SK-N-SH (cell line): ENCODE measurements around the gene DHX16. TPM values are rescaled to one million over a fixed set of nuclear protein-coding genes. Genes with fewer than 3 reads are reported as not detected.

Experiments
- CHD2 ChIP-seq: fragments of 150-350 bp; IDR thresholded peaks from 2 replicates; pipeline ENCODE4 v1.6.1; 2018; ENCODE audit warnings: low read length; ENCODE audit not compliant: partially characterized antibody
- EZH2phosphoT487 ChIP-seq: fragments of 200-600 bp; sonication (generic); IDR thresholded peaks from 2 replicates; pipeline ENCODE4 v1.6.1; 2017; ENCODE audit warnings: low read depth, mixed run types, mild to moderate bottlenecking, antibody characterized with exemption, moderate library complexity, borderline replicate concordance
- FOSL2 ChIP-seq: IDR thresholded peaks from 2 replicates; pipeline ENCODE4 v1.4.0; 2012; ENCODE audit warnings: low read depth, mild to moderate bottlenecking, moderate library complexity, borderline replicate concordance
- FOXJ3 ChIP-seq: sonication (generic); formaldehyde crosslinking; IDR thresholded peaks from 2 replicates; pipeline ENCODE4 v1.5.1; 2020; ENCODE audit warnings: mild to moderate bottlenecking, missing genetic modification reagents
- FOXM1 ChIP-seq: IDR thresholded peaks from 2 replicates; pipeline ENCODE4 v1.4.0; 2012; ENCODE audit warnings: low read depth, mild to moderate bottlenecking
- JUND ChIP-seq: IDR thresholded peaks from 2 replicates; pipeline ENCODE4 v1.4.0; 2012
- MXI1 ChIP-seq: IDR thresholded peaks from 2 replicates; pipeline ENCODE4 v1.6.1; 2012; ENCODE audit warnings: mild to moderate bottlenecking, low read depth, low read length, improper control_type of control experiment
- NFIC ChIP-seq: IDR thresholded peaks from 2 replicates; pipeline ENCODE4 v1.4.0; 2012; ENCODE audit warnings: borderline replicate concordance
- NRF1 ChIP-seq: IDR thresholded peaks from 2 replicates; pipeline ENCODE4 v1.6.1; 2012; ENCODE audit warnings: low read depth, mild to moderate bottlenecking, low read length
- PBX3 ChIP-seq: IDR thresholded peaks from 2 replicates; pipeline ENCODE4; 2012
- POLR2AphosphoS5 ChIP-seq: IDR thresholded peaks from 2 replicates; pipeline ENCODE4 v1.6.1; 2012; ENCODE audit warnings: low read depth, low read length
- RFX5 ChIP-seq: IDR thresholded peaks from 2 replicates; pipeline ENCODE4 v1.6.1; 2012; ENCODE audit warnings: mild to moderate bottlenecking, improper control_type of control experiment, low read length
- RXRA ChIP-seq: IDR thresholded peaks from 2 replicates; pipeline ENCODE4 v1.4.0; 2012; ENCODE audit warnings: low read depth, mild to moderate bottlenecking, borderline replicate concordance
- SMC3 ChIP-seq: IDR thresholded peaks from 2 replicates; pipeline ENCODE4 v1.6.1; 2012; ENCODE audit warnings: low read depth, low read length, improper control_type of control experiment
- TAF1 ChIP-seq: IDR thresholded peaks from 2 replicates; pipeline ENCODE4 v1.6.1; 2012; ENCODE audit warnings: low read depth, mild to moderate bottlenecking, low read length, moderate library complexity, borderline replicate concordance
- TEAD4 ChIP-seq: IDR thresholded peaks from 2 replicates; pipeline ENCODE4 v1.4.0; 2012; ENCODE audit warnings: mild to moderate bottlenecking, borderline replicate concordance; ENCODE audit not compliant: insufficient read depth
- polyA plus RNA-seq, 3 experiments: library from polyadenylated mRNA; depleted of rRNA; stranded (reverse); fragments of >200 nt; gene quantifications; 2 replicates each; pipeline ENCODE4 v1.2.3, GENCODE V29; 2012
- TF ChIP-seq, protein P1 (sequence below): IDR thresholded peaks from 2 replicates; pipeline ENCODE4 v1.6.1; 2012; ENCODE audit warnings: mild to moderate bottlenecking, low read depth, low read length, moderate library complexity
- TF ChIP-seq, protein P2 (sequence below): fragments of 150-350 bp; IDR thresholded peaks from 2 replicates; pipeline ENCODE4 v1.6.1; 2017; ENCODE audit warnings: antibody characterized with exemption, low read length, low read depth, borderline replicate concordance
- TF ChIP-seq, protein P3 (sequence below): IDR thresholded peaks from 2 replicates; pipeline ENCODE4 v1.4.0; 2012; ENCODE audit warnings: low read depth, borderline replicate concordance

DHX16 gene
- polyA plus RNA-seq, 1 of the 3 experiments (the other 2 are of a cell fraction), result 59.8 TPM

DNA sequence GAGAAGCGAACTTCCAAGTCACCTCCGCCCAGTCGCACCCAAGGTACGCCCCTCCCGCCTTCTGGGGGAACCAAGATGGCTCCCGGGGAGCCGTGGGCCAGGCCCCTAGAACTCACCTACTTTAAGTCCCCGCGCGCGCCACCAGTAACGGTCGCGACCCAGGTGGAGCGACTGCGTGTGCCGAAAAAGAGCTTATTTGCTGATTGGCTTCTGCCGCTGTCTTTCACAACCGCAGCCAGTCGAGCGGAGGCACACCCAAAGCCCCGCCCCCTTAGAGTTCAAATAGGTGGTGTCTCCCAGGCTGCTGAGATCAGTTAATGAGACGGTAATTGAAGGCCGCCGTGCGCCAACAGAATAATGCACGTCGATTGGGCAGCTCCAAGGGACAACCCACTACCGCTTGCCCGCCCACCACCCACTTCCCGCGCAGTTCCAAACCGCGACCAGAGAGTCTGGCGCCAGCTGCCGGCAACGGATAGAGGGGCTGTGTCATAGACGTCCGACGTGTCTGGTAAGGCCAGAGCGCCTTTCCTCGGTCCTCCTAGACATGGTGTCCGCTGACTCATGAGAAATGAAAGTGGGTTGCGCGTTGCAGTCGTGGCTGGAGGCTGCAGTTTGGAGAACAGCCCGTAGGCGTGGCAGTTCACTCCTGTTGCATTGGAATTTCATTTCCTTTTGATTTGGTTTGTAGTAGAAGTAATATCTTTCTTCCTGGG is 44.5 kb upstream of the DHX16 start, which contains the start of gene MDC1 (continued):
- TF ChIP-seq, protein P1, sequence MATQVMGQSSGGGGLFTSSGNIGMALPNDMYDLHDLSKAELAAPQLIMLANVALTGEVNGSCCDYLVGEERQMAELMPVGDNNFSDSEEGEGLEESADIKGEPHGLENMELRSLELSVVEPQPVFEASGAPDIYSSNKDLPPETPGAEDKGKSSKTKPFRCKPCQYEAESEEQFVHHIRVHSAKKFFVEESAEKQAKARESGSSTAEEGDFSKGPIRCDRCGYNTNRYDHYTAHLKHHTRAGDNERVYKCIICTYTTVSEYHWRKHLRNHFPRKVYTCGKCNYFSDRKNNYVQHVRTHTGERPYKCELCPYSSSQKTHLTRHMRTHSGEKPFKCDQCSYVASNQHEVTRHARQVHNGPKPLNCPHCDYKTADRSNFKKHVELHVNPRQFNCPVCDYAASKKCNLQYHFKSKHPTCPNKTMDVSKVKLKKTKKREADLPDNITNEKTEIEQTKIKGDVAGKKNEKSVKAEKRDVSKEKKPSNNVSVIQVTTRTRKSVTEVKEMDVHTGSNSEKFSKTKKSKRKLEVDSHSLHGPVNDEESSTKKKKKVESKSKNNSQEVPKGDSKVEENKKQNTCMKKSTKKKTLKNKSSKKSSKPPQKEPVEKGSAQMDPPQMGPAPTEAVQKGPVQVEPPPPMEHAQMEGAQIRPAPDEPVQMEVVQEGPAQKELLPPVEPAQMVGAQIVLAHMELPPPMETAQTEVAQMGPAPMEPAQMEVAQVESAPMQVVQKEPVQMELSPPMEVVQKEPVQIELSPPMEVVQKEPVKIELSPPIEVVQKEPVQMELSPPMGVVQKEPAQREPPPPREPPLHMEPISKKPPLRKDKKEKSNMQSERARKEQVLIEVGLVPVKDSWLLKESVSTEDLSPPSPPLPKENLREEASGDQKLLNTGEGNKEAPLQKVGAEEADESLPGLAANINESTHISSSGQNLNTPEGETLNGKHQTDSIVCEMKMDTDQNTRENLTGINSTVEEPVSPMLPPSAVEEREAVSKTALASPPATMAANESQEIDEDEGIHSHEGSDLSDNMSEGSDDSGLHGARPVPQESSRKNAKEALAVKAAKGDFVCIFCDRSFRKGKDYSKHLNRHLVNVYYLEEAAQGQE, result 0 out of 2 replicates have a peak, but pooled peaks have one; percentile 20
- TF ChIP-seq RXRA (peak; percentile 24; the same call in 1 of the 2 replicates), PBX3 (peak; percentile 99), TEAD4 (no peak; the same call in 1 of the 2 replicates), FOSL2 (peak; percentile 76; the same call in 1 of the 2 replicates), RFX5 (no peak), FOXM1 (peak; percentile 91), EZH2phosphoT487 (no peak), MXI1 (peak; percentile 83), JUND (peak; percentile 70), TAF1 (peak; percentile 88), SMC3 (peak; percentile 20; the same call in 1 of the 2 replicates), NFIC (peak; percentile 42; the same call in 1 of the 2 replicates), FOXJ3 (CRISPR knock-in tag) (no peak), CHD2 (peak; percentile 92), POLR2AphosphoS5 (peak; percentile 48), NRF1 (peak; percentile 46; the same call in 1 of the 2 replicates)
- TF ChIP-seq, protein P2, sequence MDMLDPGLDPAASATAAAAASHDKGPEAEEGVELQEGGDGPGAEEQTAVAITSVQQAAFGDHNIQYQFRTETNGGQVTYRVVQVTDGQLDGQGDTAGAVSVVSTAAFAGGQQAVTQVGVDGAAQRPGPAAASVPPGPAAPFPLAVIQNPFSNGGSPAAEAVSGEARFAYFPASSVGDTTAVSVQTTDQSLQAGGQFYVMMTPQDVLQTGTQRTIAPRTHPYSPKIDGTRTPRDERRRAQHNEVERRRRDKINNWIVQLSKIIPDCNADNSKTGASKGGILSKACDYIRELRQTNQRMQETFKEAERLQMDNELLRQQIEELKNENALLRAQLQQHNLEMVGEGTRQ, result no peak
- TF ChIP-seq, protein P3, sequence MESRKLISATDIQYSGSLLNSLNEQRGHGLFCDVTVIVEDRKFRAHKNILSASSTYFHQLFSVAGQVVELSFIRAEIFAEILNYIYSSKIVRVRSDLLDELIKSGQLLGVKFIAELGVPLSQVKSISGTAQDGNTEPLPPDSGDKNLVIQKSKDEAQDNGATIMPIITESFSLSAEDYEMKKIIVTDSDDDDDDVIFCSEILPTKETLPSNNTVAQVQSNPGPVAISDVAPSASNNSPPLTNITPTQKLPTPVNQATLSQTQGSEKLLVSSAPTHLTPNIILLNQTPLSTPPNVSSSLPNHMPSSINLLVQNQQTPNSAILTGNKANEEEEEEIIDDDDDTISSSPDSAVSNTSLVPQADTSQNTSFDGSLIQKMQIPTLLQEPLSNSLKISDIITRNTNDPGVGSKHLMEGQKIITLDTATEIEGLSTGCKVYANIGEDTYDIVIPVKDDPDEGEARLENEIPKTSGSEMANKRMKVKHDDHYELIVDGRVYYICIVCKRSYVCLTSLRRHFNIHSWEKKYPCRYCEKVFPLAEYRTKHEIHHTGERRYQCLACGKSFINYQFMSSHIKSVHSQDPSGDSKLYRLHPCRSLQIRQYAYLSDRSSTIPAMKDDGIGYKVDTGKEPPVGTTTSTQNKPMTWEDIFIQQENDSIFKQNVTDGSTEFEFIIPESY, result peak; percentile 89
